Measurements from ENCODE around the gene UIMC1.

DNA sequence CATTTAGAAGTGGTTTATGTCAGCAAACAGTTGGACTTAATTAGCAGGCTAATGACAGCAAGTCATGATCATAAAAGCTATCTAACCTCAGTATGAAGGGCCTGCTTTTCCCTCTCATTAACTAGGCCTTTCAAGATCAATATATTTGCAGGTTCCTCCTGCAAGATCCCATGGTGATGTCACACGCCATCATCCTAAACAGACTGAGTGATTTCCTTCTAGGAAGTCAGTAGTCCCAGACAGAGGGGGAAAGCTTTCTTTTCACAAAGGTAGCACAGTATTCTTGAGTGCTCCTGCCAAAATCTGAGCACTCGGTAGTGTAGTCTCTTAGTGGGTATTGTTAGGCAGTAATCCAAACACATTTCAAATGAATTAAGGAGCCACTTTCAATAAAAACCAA lies 52.5 kb downstream of the UIMC1 start:
- TF ChIP-seq, protein P1, sequence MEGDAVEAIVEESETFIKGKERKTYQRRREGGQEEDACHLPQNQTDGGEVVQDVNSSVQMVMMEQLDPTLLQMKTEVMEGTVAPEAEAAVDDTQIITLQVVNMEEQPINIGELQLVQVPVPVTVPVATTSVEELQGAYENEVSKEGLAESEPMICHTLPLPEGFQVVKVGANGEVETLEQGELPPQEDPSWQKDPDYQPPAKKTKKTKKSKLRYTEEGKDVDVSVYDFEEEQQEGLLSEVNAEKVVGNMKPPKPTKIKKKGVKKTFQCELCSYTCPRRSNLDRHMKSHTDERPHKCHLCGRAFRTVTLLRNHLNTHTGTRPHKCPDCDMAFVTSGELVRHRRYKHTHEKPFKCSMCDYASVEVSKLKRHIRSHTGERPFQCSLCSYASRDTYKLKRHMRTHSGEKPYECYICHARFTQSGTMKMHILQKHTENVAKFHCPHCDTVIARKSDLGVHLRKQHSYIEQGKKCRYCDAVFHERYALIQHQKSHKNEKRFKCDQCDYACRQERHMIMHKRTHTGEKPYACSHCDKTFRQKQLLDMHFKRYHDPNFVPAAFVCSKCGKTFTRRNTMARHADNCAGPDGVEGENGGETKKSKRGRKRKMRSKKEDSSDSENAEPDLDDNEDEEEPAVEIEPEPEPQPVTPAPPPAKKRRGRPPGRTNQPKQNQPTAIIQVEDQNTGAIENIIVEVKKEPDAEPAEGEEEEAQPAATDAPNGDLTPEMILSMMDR (IDR thresholded peaks at IDR 0.05; ENCODE audit: low read depth, low read length, poor library complexity, severe bottlenecking): no peak
- no peak for TF ChIP-seq EZH2phosphoT487 (IDR thresholded peaks at IDR 0.05; ENCODE audit: borderline replicate concordance, low read length)
